Adrenal gland (tissue), 12 donors: ENCODE measurements around the gene NUFIP2. TPM values are rescaled to one million over a fixed set of nuclear protein-coding genes. Genes with fewer than 3 reads are reported as not detected.

ENCODE experiments used
- DNase-seq, 7 donors: peaks; one replicate each; pipeline ENCODE4 v3.0.0-alpha.2; 2019 to 2020
- H3K27ac ChIP-seq, 5 donors: fragments of 200-600 bp; sonication (generic) in 4 of 5; 1 replicate in 3 of 5; 2 replicates in 2 of 5; pipeline versions ENCODE4 v1.5.1 to v1.8.0; 2016 to 2020; ENCODE audit warnings: mild to moderate bottlenecking in 1 of 5
- H3K27me3 ChIP-seq: fragments of 200-600 bp; 2 replicates; pipeline ENCODE4 v1.8.0; 2021
- H3K36me3 ChIP-seq, 2 donors: fragments of 200-600 bp; replicated peaks in 1 of 2; 1 replicate in 1 of 2; 2 replicates in 1 of 2; pipeline versions ENCODE4 v1.5.1 to v1.8.0; 2018 to 2022
- H3K4me1 ChIP-seq, 2 donors: fragments of 200-600 bp; replicated peaks in 1 of 2; 1 replicate in 1 of 2; 2 replicates in 1 of 2; pipeline versions ENCODE4 v1.5.1 to v1.8.0; 2018 to 2021
- H3K4me3 ChIP-seq, 4 donors: fragments of 200-600 bp; sonication (generic) in 3 of 4; one replicate each; pipeline ENCODE4 v1.5.1; 2016 to 2018
- H3K9me3 ChIP-seq, 3 donors: fragments of 200-600 bp; sonication (generic) in 1 of 3; replicated peaks in 1 of 3; 1 replicate in 2 of 3; 2 replicates in 1 of 3; pipeline versions ENCODE4 v1.5.1 to v1.8.0; 2016 to 2021
- POLR2A ChIP-seq, 2 donors: fragments of 450-650 bp; IDR thresholded peaks; one replicate each; pipeline ENCODE4 v1.6.1; 2017; ENCODE audit warnings: antibody characterized with exemption in 2 of 2, mild to moderate bottlenecking in 2 of 2, moderate library complexity in 1 of 2
- WGBS, 4 donors: extraction: QIAGEN DNeasy Blood & Tissue Kit in 2 of 4; methylation state at CpG; one replicate each; pipeline versions ENCODE4 v1.1.5 to v1.1.7; 2013 to 2017; 5-methylcytosine and 5-hydroxymethylcytosine counted together
- intact Hi-C, 2 donors: fragments of 100-400 bp; cut with DNase I; formaldehyde crosslinking; loops; one replicate each; pipeline versions ENCODE4 v1.14.1 to v1.15.0; 2022 to 2023
- polyA plus RNA-seq, 3 donors: library from polyadenylated mRNA; stranded (reverse); fragments of 200-250 nt in 2 of 3; fragments of 350-450 nt in 1 of 3; fragmentation: Illumina TruSeq in 1 of 3; extraction: RNeasy Lipid Tissue Mini Kit (QIAGEN cat#74804) in 1 of 3; gene quantifications; one replicate each; pipeline ENCODE4 v1.2.3, GENCODE V29; 2013 to 2014
- total RNA-seq, 9 donors: library from RNA; depleted of rRNA in 4 of 9; stranded (reverse); fragments of >200 nt in 4 of 9; fragments of 120-200 nt in 1 of 9; fragmentation: NEBNext Ultra II Directional in 1 of 9; extraction: Animal tissue kit (Norgen Biotek cat#: 25700) in 1 of 9; gene quantifications; one replicate each; pipeline versions ENCODE4 v1.1.0 to v1.2.4, GENCODE V29; 2013 to 2023
- TF ChIP-seq, protein P1 (sequence below), 6 experiments: fragments of 450-650 bp in 4 of 6; fragments of 200-600 bp in 2 of 6; sonication (generic) in 1 of 6; IDR thresholded peaks; 1 replicate in 5 of 6; 2 replicates in 1 of 6; pipeline versions ENCODE4 v1.5.1 to v1.8.0; 2016 to 2021; ENCODE audit warnings: antibody characterized with exemption in 6 of 6, mild to moderate bottlenecking in 2 of 6, moderate library complexity in 1 of 6
- donor health status: healthy with polysubstance abuse.
- donor health status: Bipolar disorder and iron deficiency.
- donor health status: DM: yes; HTN: yes; CAD: no.
- donor health status: DM: no; HTN: no; CAD: no.
- donor health status: DM: no; HTN: no; CAD: no.
- donor health status: DM: yes; HTN: yes; CAD: no.

NUFIP2 gene
- total and polyA plus RNA-seq, 12 donors: 5.8 to 84.5 (median 44.6) TPM

DNA sequence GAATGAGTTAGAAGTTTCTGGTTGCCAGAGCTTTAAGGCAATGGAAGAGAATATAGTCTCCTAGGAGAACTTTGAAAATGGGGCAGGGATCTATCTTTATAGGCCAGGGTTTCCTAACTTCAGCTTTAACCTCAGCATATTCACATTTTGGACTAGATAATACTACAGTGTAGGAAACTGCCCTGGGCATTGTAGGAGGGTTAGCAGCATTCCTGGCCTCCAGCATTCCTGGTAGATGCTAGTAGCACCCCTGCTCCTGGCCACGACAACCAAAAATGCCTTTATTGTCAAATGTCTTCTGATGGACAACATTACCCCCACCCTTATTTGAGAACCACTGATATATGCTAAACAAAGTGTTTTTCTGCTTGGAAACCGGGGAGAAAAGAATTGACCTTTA is 86.0 kb downstream of the NUFIP2 start:
- Histone ChIP-seq H3K27me3 (no peaks in the 10 kb centered on the region), H3K27ac (no peak overlapping the region), H3K4me3 (no peak overlapping the region), H3K9me3 (no peaks in the 10 kb centered on the region), H3K36me3 (no peaks in the 10 kb centered on the region), H3K4me1 (no peaks in the 10 kb centered on the region)
- DNase-seq: no peak
- TF ChIP-seq, protein P1, sequence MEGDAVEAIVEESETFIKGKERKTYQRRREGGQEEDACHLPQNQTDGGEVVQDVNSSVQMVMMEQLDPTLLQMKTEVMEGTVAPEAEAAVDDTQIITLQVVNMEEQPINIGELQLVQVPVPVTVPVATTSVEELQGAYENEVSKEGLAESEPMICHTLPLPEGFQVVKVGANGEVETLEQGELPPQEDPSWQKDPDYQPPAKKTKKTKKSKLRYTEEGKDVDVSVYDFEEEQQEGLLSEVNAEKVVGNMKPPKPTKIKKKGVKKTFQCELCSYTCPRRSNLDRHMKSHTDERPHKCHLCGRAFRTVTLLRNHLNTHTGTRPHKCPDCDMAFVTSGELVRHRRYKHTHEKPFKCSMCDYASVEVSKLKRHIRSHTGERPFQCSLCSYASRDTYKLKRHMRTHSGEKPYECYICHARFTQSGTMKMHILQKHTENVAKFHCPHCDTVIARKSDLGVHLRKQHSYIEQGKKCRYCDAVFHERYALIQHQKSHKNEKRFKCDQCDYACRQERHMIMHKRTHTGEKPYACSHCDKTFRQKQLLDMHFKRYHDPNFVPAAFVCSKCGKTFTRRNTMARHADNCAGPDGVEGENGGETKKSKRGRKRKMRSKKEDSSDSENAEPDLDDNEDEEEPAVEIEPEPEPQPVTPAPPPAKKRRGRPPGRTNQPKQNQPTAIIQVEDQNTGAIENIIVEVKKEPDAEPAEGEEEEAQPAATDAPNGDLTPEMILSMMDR (IDR thresholded peaks at IDR 0.05): no peak
- TF ChIP-seq POLR2A (IDR thresholded peaks at IDR 0.05): no peak
- WGBS, 4 donors: 81 to 92% (median 91%) methylated on average over 2 of the region's 2 CpGs
- intact Hi-C loops: no loop called here

Other genes with a start within 250 kb of the NUFIP2 start
- gene MYO18A, start 113.8 kb downstream of the NUFIP2 start, total RNA-seq: 10 to 100 TPM; 19.6 to 59.0 (median 39.1) TPM
- gene MYO18A, start 113.8 kb downstream of the NUFIP2 start, polyA plus RNA-seq: 10 to 100 TPM; 24.7 to 95.6 (median 42.3) TPM
- not detected for gene CRYBA1, start 47.3 kb downstream of the NUFIP2 start, total RNA-seq
- gene CRYBA1, start 47.3 kb downstream of the NUFIP2 start, polyA plus RNA-seq: not detected
- gene TAOK1, start 96.2 kb upstream of the NUFIP2 start, total RNA-seq: 10 to 100 TPM; 31.5 to 66.3 (median 51.6) TPM
- gene TAOK1, start 96.2 kb upstream of the NUFIP2 start, polyA plus RNA-seq: 10 to 100 TPM in 1 of 3 donors, 1 to 10 TPM in 2; 6.4 to 25.9 (median 9.7) TPM